Measurements from ENCODE around the gene PLA2G4E. TPM values are rescaled to one million over a fixed set of nuclear protein-coding genes. Genes with fewer than 3 reads are reported as not detected.
A peak's percentile ranks its signal among the peaks of the same experiment; 100 is the strongest.

Gene PLA2G4E
- polyA plus RNA-seq, 4 donors = 0.13 to 0.80 TPM; not detected in 2

DNA sequence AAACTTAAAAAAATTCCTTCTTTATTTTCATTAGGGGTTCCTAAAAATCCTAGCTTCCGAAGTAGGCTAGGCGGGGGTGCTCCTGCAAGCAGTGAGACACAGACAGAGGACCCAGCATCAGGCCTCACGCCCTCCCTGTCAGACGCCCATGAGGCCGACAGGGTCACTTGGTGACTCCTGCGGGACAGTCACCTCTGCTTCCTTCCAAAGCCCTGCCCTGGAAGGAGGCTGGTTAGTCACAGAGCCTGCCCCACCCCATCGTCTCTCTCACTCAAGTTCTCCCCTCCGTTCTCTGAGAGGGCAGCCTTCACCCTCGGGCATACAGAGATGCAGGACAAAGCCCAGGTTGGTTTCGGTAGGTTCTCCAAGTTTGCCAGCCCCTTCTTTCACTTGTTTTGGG lies 87.1 kb downstream of the PLA2G4E start:
- Histone ChIP-seq H3K9me3 (ENCODE audit: control insufficient read depth in 2 of 2, insufficient read depth in 1 of 2, low read depth in 1 of 2, low read length in 1 of 2) (no peaks in the 10 kb centered on the region), H3K4me3 (ENCODE audit: low read depth in 1 of 3, low read length in 3 of 3) (no peak overlapping the region), H3K36me3 (ENCODE audit: control insufficient read depth in 3 of 3, insufficient read depth in 2 of 3, low read depth in 1 of 3, low read length in 3 of 3) (peaks cover 0 to 27% (median 0%) of the 10 kb centered on the region in 3 donors), H3K4me1 (ENCODE audit: control insufficient read depth in 3 of 3, insufficient read depth in 2 of 3, low read depth in 1 of 3, low read length in 2 of 3) (peaks cover 0 to 45% (median 12%) of the 10 kb centered on the region in 3 donors), H3K27ac (ENCODE audit: low read depth in 1 of 3, low read length in 2 of 3) (peak overlapping the region in 1 of 3 donors; percentile 79), H3K27me3 (ENCODE audit: control insufficient read depth in 3 of 3, insufficient read depth in 3 of 3, low read length in 3 of 3) (no peaks in the 10 kb centered on the region)
- WGBS, 3 donors = 45 to 66% (median 51%) methylated on average over 10 of the region's 10 CpGs
- DNase-seq (peak; percentile 43 to 64), FAIRE-seq (no peak)

GRCh38 chr15:41933326-41933725 lies 87.5 kb downstream of the PLA2G4E start:
- 78 to 86% (median 82%) methylated on average over 7 of the region's 7 CpGs for WGBS, 3 donors
- peaks cover 0 to 49% (median 13%) of the 10 kb centered on the region in 3 donors for H3K4me1 ChIP-seq (ENCODE audit: control insufficient read depth in 3 of 3, insufficient read depth in 2 of 3, low read depth in 1 of 3, low read length in 2 of 3)
- no peak overlapping the region for H3K4me3 ChIP-seq (ENCODE audit: low read depth in 1 of 3, low read length in 3 of 3)
- no peaks in the 10 kb centered on the region for H3K9me3 ChIP-seq (ENCODE audit: control insufficient read depth in 2 of 2, insufficient read depth in 1 of 2, low read depth in 1 of 2, low read length in 1 of 2)
- FAIRE-seq (no peak), DNase-seq (no peak)
- no peaks in the 10 kb centered on the region for H3K27me3 ChIP-seq (ENCODE audit: control insufficient read depth in 3 of 3, insufficient read depth in 3 of 3, low read length in 3 of 3)
- peaks cover 0 to 30% (median 0%) of the 10 kb centered on the region in 3 donors for H3K36me3 ChIP-seq (ENCODE audit: control insufficient read depth in 3 of 3, insufficient read depth in 2 of 3, low read depth in 1 of 3, low read length in 3 of 3)
- H3K27ac ChIP-seq (ENCODE audit: low read depth in 1 of 3, low read length in 2 of 3) = peak overlapping the region in 1 of 3 donors; percentile 79

- 73 to 78% (median 76%) methylated on average over 16 of the region's 16 CpGs for WGBS, 3 donors
- FAIRE-seq (no peak), DNase-seq (peak in 1 of 2 donors; percentile 56)
- Histone ChIP-seq H3K9me3 (ENCODE audit: control insufficient read depth in 2 of 2, insufficient read depth in 1 of 2, low read depth in 1 of 2, low read length in 1 of 2) (no peaks in the 10 kb centered on the region), H3K27me3 (ENCODE audit: control insufficient read depth in 3 of 3, insufficient read depth in 3 of 3, low read length in 3 of 3) (no peaks in the 10 kb centered on the region), H3K27ac (ENCODE audit: low read depth in 1 of 3, low read length in 2 of 3) (peak overlapping the region in 1 of 3 donors; percentile 79), H3K36me3 (ENCODE audit: control insufficient read depth in 3 of 3, insufficient read depth in 2 of 3, low read depth in 1 of 3, low read length in 3 of 3) (peaks cover 0 to 30% (median 0%) of the 10 kb centered on the region in 3 donors), H3K4me3 (ENCODE audit: low read depth in 1 of 3, low read length in 3 of 3) (no peak overlapping the region), H3K4me1 (ENCODE audit: control insufficient read depth in 3 of 3, insufficient read depth in 2 of 3, low read depth in 1 of 3, low read length in 2 of 3) (peaks cover 0 to 55% (median 16%) of the 10 kb centered on the region in 3 donors)
Observed at GRCh38 chr15:41932511-41933289, 88.1 kb downstream of the PLA2G4E start.

GRCh38 chr15:41932101-41932500 lies 88.7 kb downstream of the PLA2G4E start:
- Histone ChIP-seq H3K4me1 (ENCODE audit: control insufficient read depth in 3 of 3, insufficient read depth in 2 of 3, low read depth in 1 of 3, low read length in 2 of 3) (peaks cover 0 to 61% (median 16%) of the 10 kb centered on the region in 3 donors), H3K27me3 (ENCODE audit: control insufficient read depth in 3 of 3, insufficient read depth in 3 of 3, low read length in 3 of 3) (no peaks in the 10 kb centered on the region), H3K4me3 (ENCODE audit: low read depth in 1 of 3, low read length in 3 of 3) (no peak overlapping the region), H3K36me3 (ENCODE audit: control insufficient read depth in 3 of 3, insufficient read depth in 2 of 3, low read depth in 1 of 3, low read length in 3 of 3) (peaks cover 0 to 28% (median 0%) of the 10 kb centered on the region in 3 donors), H3K27ac (ENCODE audit: low read depth in 1 of 3, low read length in 2 of 3) (no peak overlapping the region), H3K9me3 (ENCODE audit: control insufficient read depth in 2 of 2, insufficient read depth in 1 of 2, low read depth in 1 of 2, low read length in 1 of 2) (no peaks in the 10 kb centered on the region)
- DNase-seq (no peak), FAIRE-seq (no peak)
- 94 to 98% (median 95%) methylated on average over 9 of the region's 9 CpGs for WGBS, 3 donors

Other genes starting within 250 kb of the PLA2G4E start
- gene MAPKBP1, start 246.6 kb downstream of the PLA2G4E start, polyA plus RNA-seq = 10 to 100 TPM in 3 of 4 donors, 1 to 10 TPM in 1; 8.3 to 30.2 (median 23.6) TPM
- gene JMJD7, start 192.9 kb downstream of the PLA2G4E start, polyA plus RNA-seq = 10 to 100 TPM in 2 of 4 donors, 1 to 10 TPM in 2; 6.8 to 11.4 (median 8.8) TPM
- gene PLA2G4B, start 182.2 kb downstream of the PLA2G4E start, polyA plus RNA-seq = 10 to 100 TPM in 2 of 4 donors, 1 to 10 TPM in 2; 4.6 to 13.0 (median 10.2) TPM
- gene SPTBN5, start 127.0 kb downstream of the PLA2G4E start, polyA plus RNA-seq = 1 to 10 TPM in 1 of 4 donors, under 1 TPM in 3; 0.45 to 1.6 (median 0.57) TPM
- gene EHD4, start 48.5 kb downstream of the PLA2G4E start, polyA plus RNA-seq = 10 to 100 TPM in 2 of 4 donors, 1 to 10 TPM in 2; 9.4 to 14.1 (median 11.5) TPM
- gene PLA2G4D, start 73.5 kb upstream of the PLA2G4E start, polyA plus RNA-seq = under 1 TPM in 3 of 4 donors, not detected in 1; 0.18 to 0.22 (median 0.18) TPM
- 10 to 100 TPM in 2 of 4 donors, 1 to 10 TPM in 2; 3.2 to 27.5 (median 11.0) TPM for gene PLA2G4F, start 135.6 kb upstream of the PLA2G4E start, polyA plus RNA-seq
- gene VPS39, start 187.3 kb upstream of the PLA2G4E start, polyA plus RNA-seq = 10 to 100 TPM; 28.2 to 58.3 (median 41.4) TPM